Aorta (tissue), 5 donors: ENCODE results near the gene HPS4. TPM values are rescaled to one million over a fixed set of nuclear protein-coding genes. Genes with fewer than 3 reads are reported as not detected.

ENCODE experiments used
- ATAC-seq: fragments of 200-7000 bp; cut with Tn5 transposase; one replicate; pipeline ENCODE4 v1.9.1; 2022; ENCODE audit warnings: moderate library complexity; ENCODE audit not compliant: low FRiP score
- DNase-seq, 2 donors: peaks; one replicate each; pipeline ENCODE4 v3.0.0-alpha.2; 2020
- H3K27ac ChIP-seq, 2 donors: one replicate each; pipeline ENCODE4 v1.5.1; 2013; ENCODE audit warnings: low read length in 2 of 2, mild to moderate bottlenecking in 2 of 2, moderate library complexity in 2 of 2, control low read depth in 1 of 2, inconsistent platforms in 1 of 2, low read depth in 1 of 2
- H3K27me3 ChIP-seq, 2 donors: one replicate each; pipeline ENCODE4 v1.6.1; 2013; ENCODE audit warnings: control low read depth in 1 of 2, low read length in 1 of 2, mild to moderate bottlenecking in 1 of 2, moderate library complexity in 1 of 2; ENCODE audit not compliant: insufficient read depth in 2 of 2, control insufficient read depth in 1 of 2
- H3K36me3 ChIP-seq, 2 donors: one replicate each; pipeline ENCODE4 v1.6.1; 2013; ENCODE audit warnings: control low read depth in 1 of 2, low read length in 1 of 2, mild to moderate bottlenecking in 1 of 2; ENCODE audit not compliant: insufficient read depth in 2 of 2, control insufficient read depth in 1 of 2
- H3K4me1 ChIP-seq, 2 donors: one replicate each; pipeline ENCODE4 v1.6.1; 2013; ENCODE audit warnings: low read length in 2 of 2, control low read depth in 1 of 2, mild to moderate bottlenecking in 1 of 2, moderate library complexity in 1 of 2; ENCODE audit not compliant: insufficient read depth in 2 of 2, control insufficient read depth in 1 of 2
- H3K4me3 ChIP-seq, 2 donors: one replicate each; pipeline ENCODE4 v1.5.1; 2013; ENCODE audit warnings: low read length in 2 of 2, control low read depth in 1 of 2, mild to moderate bottlenecking in 1 of 2
- H3K9me3 ChIP-seq: one replicate; pipeline ENCODE4 v1.6.1; 2013; ENCODE audit warnings: mild to moderate bottlenecking, low read length; ENCODE audit not compliant: control insufficient read depth
- WGBS, 2 donors: extraction: QIAGEN DNeasy Blood & Tissue Kit; methylation state at CpG; one replicate each; pipeline ENCODE4 v1.1.7; 2013; 5-methylcytosine and 5-hydroxymethylcytosine counted together
- intact Hi-C, 2 donors: fragments of 100-400 bp; cut with DNase I; formaldehyde crosslinking; loops; one replicate each; pipeline versions ENCODE4 v1.14.2 to v1.15.0; 2022
- polyA plus RNA-seq, 2 donors: library from polyadenylated mRNA; stranded (reverse); fragments of 200-250 nt; gene quantifications; one replicate each; pipeline ENCODE4 v1.2.3, GENCODE V29; 2013
- total RNA-seq, 2 donors: library from RNA; stranded (reverse); fragmentation: NEBNext Ultra II Directional; extraction: Animal tissue kit (Norgen Biotek cat#: 25700); gene quantifications; one replicate each; pipeline ENCODE4 v1.2.1, GENCODE V29; 2021
- donor health status: healthy with polysubstance abuse.
- donor health status: Bipolar disorder and iron deficiency.
- donor health status: DM: no; HTN: no; CAD: no.
- donor health status: DM: no; HTN: no; CAD: no.
- donor health status: DM: yes; HTN: yes; CAD: no.

HPS4 gene
- total and polyA plus RNA-seq, 4 donors, result 14.7 to 35.6 (median 19.2) TPM

DNA sequence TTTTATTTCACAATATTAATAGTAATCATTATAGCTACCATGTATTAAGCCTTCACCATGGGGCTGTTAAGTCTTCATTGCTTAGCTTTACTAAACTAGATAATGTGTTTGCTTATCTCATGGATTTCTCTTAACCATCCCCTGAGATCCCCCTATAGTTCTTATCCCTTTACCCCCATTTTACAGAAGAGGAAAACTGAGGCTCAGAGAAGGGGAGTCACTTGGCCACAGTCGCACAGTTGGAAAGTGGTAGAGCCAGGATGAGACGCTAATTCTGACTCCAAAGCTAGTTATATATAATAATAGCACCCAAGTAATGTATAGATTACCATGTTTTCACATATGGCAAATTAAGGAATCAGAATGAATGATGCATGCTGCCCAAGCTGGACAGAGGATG lies 38.4 kb upstream of the HPS4 start:
- H3K27ac ChIP-seq, result no peak overlapping the region
- no peaks in the 10 kb centered on the region for H3K4me1 ChIP-seq
- no peak for ATAC-seq
- no peak for DNase-seq
- H3K4me3 ChIP-seq, result no peak overlapping the region
- H3K27me3 ChIP-seq, result no peaks in the 10 kb centered on the region
- intact Hi-C loops, result no loop called here
- 88 to 93% methylated on average over 2 of the region's 2 CpGs for WGBS, 2 donors
- no peaks in the 10 kb centered on the region for H3K9me3 ChIP-seq
- no peaks in the 10 kb centered on the region for H3K36me3 ChIP-seq

DNA sequence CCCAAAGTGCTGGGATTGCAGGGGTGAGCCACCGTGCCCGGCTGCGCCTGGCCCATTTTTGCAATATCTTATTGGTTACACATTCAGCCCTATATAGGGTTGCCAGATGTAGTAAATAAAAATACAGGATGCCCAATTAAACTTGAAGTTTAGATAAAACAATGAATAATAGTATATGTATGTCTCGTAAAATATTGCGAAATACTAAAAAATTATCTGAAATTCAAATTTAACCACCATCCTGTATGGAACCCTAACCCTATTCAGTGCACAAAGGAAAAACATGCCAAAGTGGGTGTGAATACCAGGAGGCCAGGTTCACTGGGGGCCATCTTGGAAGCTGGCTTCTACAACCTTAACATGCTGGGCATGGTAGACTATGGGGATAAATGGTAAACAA lies 33.8 kb upstream of the HPS4 start:
- DNase-seq (no peak), ATAC-seq (no peak)
- Histone ChIP-seq H3K4me3 (no peak overlapping the region), H3K36me3 (no peaks in the 10 kb centered on the region), H3K27ac (no peak overlapping the region), H3K4me1 (peaks cover 0 to 4% of the 10 kb centered on the region in 2 donors), H3K9me3 (no peaks in the 10 kb centered on the region), H3K27me3 (no peaks in the 10 kb centered on the region)
- intact Hi-C loops, result no loop called here
- 96 to 97% methylated on average over 5 of the region's 5 CpGs for WGBS, 2 donors

GRCh38 chr22:26516503-26516902 lies 32.9 kb upstream of the HPS4 start:
- ATAC-seq (no peak), DNase-seq (no peak)
- no peaks in the 10 kb centered on the region for H3K9me3 ChIP-seq
- H3K4me3 ChIP-seq, result no peak overlapping the region
- H3K27me3 ChIP-seq, result no peaks in the 10 kb centered on the region
- H3K27ac ChIP-seq, result no peak overlapping the region
- 82 to 95% methylated on average over 1 of the region's 1 CpG for WGBS, 2 donors
- intact Hi-C loops, result no loop called here
- H3K4me1 ChIP-seq, result peaks cover 0 to 4% of the 10 kb centered on the region in 2 donors
- H3K36me3 ChIP-seq, result no peaks in the 10 kb centered on the region

DNA sequence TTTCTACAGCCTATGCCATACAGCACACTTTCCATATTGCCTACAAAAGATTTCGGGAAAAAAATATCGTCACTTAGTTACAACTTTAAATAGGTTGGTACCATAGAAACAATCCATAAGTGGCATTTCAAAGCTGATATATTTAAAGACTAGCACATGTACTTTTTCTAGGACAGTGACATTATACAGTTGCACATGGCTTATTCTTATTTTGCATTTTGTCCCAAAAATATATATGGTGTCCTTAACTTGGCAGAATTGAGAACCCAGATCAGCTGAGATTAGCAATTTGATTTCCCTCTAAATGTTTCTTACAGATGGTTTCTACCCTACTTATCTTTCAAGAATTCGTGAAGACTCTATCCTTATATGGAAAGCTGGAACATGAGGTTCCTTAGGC lies 32.3 kb upstream of the HPS4 start:
- Histone ChIP-seq H3K27me3 (no peaks in the 10 kb centered on the region), H3K4me3 (no peak overlapping the region), H3K9me3 (no peaks in the 10 kb centered on the region), H3K36me3 (no peaks in the 10 kb centered on the region), H3K27ac (no peak overlapping the region), H3K4me1 (peaks cover 0 to 4% of the 10 kb centered on the region in 2 donors)
- WGBS, 2 donors, result 69 to 76% methylated on average over 3 of the region's 3 CpGs
- ATAC-seq (no peak), DNase-seq (no peak)
- intact Hi-C loops, result no loop called here

- intact Hi-C loops, result no loop called here
- peaks cover 0 to 3% of the 10 kb centered on the region in 2 donors for H3K36me3 ChIP-seq
- no peak overlapping the region for H3K4me3 ChIP-seq
- DNase-seq (no peak), ATAC-seq (no peak)
- peaks cover 0 to 4% of the 10 kb centered on the region in 2 donors for H3K4me1 ChIP-seq
- 94 to 96% methylated on average over 12 of the region's 12 CpGs for WGBS, 2 donors
- no peak overlapping the region for H3K27ac ChIP-seq
- no peaks in the 10 kb centered on the region for H3K27me3 ChIP-seq
- no peaks in the 10 kb centered on the region for H3K9me3 ChIP-seq
Measured at GRCh38 chr22:26514419-26515161, 31.0 kb upstream of the HPS4 start.

GRCh38 chr22:26513838-26514237 lies 30.3 kb upstream of the HPS4 start:
- ATAC-seq, result no peak
- intact Hi-C loops, result loop anchor here (2.0 kb wide), 1 partner anchor 77 kb away; the partner anchor contains the start of gene TPST2 (in 2 of the 2)
- Histone ChIP-seq H3K27me3 (no peaks in the 10 kb centered on the region), H3K9me3 (no peaks in the 10 kb centered on the region), H3K4me3 (no peak overlapping the region), H3K27ac (no peak overlapping the region), H3K36me3 (peaks cover 0 to 6% of the 10 kb centered on the region in 2 donors), H3K4me1 (peaks cover 0 to 4% of the 10 kb centered on the region in 2 donors)
- 63 to 68% methylated on average over 1 of the region's 1 CpG for WGBS, 2 donors
- DNase-seq, result no peak

DNA sequence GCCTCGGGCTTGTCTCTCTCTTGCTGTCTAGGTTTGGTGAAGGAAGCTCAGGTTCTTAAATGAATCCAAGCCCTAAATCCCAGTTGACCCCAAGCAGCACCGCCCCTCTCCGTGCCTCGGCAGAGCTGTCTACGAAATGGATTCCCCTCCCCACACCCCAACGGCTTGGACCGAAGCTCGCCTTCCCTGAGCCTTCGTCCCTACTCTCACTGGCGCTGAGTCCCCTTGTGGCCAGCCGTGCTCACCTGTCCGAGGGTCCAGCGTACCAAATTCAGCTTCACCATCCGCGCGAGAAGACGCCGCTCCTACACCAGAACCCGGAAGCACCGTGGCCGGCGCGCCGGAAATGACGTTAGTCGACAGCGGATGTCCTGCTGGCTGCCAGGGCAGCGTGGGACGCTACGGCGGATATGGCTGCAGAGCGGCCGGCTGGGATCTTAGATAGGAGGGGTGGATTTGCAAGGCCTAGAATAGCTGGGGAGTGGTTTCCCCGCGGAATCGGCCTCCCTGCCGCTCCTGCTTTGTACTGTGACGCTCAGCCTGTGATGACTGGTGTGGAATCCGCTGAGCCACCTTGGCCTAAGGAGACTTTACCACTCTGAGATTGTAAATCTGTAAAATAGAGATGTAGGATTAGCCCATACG lies 28.7 kb upstream of the HPS4 start, which contains the start of gene TFIP11:
Gene TFIP11, minus strand, starts transcription at position 325 of the 645 bp plus-strand sequence. CDS start 2,201 bp downstream, outside the sequence.
- peak; percentile 96 for ATAC-seq
- intact Hi-C loops, result loop anchor here (2.0 kb wide), 1 partner anchor 79 kb away; the partner anchor contains the start of gene TPST2 (in 2 of the 2)
- H3K27ac ChIP-seq, result peak within 1 kb of the TSS; percentile 33
- WGBS, 2 donors, result 0 to 1% methylated on average over 40 of the region's 40 CpGs
- H3K27me3 ChIP-seq, result no peaks in the 10 kb centered on the region
- H3K9me3 ChIP-seq, result no peaks in the 10 kb centered on the region
- DNase-seq, result peak; percentile 96 to 99
- peaks cover 0 to 9% of the 10 kb centered on the region in 2 donors for H3K36me3 ChIP-seq
- peak within 1 kb of the TSS; percentile 45 to 79 for H3K4me3 ChIP-seq
- peaks cover 0 to 4% of the 10 kb centered on the region in 2 donors for H3K4me1 ChIP-seq

- intact Hi-C loops, result no loop called here
Measured at GRCh38 chr22:26508148-26508547, 24.6 kb upstream of the HPS4 start.

More at GRCh38 chr22:26508148-26508547, 24.6 kb upstream of the HPS4 start:
- Histone ChIP-seq H3K4me3 (no peak overlapping the region), H3K9me3 (no peaks in the 10 kb centered on the region), H3K4me1 (peaks cover 0 to 4% of the 10 kb centered on the region in 2 donors), H3K27me3 (no peaks in the 10 kb centered on the region), H3K36me3 (peaks cover 14 to 19% of the 10 kb centered on the region in 2 donors), H3K27ac (no peak overlapping the region)
- DNase-seq (no peak), ATAC-seq (no peak)
